ENCODE measurements around the gene ANKRD40.
"Not testable (repeated sequence)": the region's sequence is repeated elsewhere in the genome, so short reads cannot be mapped to it uniquely, and the experiment has no call there.

ANKRD40 gene

GRCh38 chr17:50686494-50687199 is 21.1 kb downstream of the ANKRD40 start:
- DNase-seq: no peak
- no peak for TF ChIP-seq POLR2A (IDR thresholded peaks at IDR 0.05; ENCODE audit: low read length)
- TF ChIP-seq GATA1 (IDR thresholded peaks at IDR 0.05; ENCODE audit: low read depth, low read length): no peak

- no peak for DNase-seq
- TF ChIP-seq POLR2A (IDR thresholded peaks at IDR 0.05; ENCODE audit: low read length) (no peak), GATA1 (IDR thresholded peaks at IDR 0.05; ENCODE audit: low read depth, low read length) (no peak)
Measured at GRCh38 chr17:50685691-50686493, 21.8 kb downstream of the ANKRD40 start.

DNA sequence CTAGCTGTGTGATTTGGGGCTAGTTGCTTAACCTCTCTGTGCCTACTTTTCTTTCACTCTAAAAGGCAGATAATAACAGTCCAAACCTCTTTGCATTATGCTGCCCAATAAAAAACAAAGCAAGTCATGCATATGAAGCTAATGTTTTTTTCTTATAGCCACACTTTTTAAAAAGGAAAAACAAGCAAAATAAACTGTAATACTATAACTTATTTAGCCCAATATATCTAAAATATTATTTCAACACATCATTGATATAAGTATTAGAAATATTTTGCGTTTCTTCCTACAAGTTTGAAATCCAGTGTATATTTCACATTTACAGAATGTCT is 22.4 kb downstream of the ANKRD40 start:
- no peak for TF ChIP-seq GATA1 (IDR thresholded peaks at IDR 0.05; ENCODE audit: low read depth, low read length)
- TF ChIP-seq POLR2A (IDR thresholded peaks at IDR 0.05; ENCODE audit: low read length): no peak
- no peak for DNase-seq

- no peak for DNase-seq
- TF ChIP-seq POLR2A (IDR thresholded peaks at IDR 0.05; ENCODE audit: low read length) (no peak), GATA1 (IDR thresholded peaks at IDR 0.05; ENCODE audit: low read depth, low read length) (no peak)
Measured at GRCh38 chr17:50684612-50685333, 22.9 kb downstream of the ANKRD40 start.

DNA sequence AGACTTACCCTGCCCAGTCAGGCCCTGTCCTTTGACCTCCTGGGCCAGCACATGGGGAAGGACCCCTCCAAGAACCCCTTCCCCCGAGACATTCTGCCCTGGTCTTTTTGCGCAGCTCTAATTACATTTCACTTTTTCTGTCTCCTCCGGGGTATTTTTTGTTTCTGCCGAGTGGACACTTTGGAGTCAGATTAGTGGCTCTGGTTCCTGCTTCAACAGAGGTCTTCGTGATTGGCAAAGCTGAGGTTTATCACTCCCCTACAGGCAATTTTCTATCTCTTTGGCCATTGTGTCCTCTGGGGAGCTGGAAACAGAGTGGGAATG is 23.5 kb downstream of the ANKRD40 start:
- TF ChIP-seq GATA1 (IDR thresholded peaks at IDR 0.05; ENCODE audit: low read depth, low read length) (no peak), POLR2A (IDR thresholded peaks at IDR 0.05; ENCODE audit: low read length) (no peak)
- DNase-seq: no peak

DNA sequence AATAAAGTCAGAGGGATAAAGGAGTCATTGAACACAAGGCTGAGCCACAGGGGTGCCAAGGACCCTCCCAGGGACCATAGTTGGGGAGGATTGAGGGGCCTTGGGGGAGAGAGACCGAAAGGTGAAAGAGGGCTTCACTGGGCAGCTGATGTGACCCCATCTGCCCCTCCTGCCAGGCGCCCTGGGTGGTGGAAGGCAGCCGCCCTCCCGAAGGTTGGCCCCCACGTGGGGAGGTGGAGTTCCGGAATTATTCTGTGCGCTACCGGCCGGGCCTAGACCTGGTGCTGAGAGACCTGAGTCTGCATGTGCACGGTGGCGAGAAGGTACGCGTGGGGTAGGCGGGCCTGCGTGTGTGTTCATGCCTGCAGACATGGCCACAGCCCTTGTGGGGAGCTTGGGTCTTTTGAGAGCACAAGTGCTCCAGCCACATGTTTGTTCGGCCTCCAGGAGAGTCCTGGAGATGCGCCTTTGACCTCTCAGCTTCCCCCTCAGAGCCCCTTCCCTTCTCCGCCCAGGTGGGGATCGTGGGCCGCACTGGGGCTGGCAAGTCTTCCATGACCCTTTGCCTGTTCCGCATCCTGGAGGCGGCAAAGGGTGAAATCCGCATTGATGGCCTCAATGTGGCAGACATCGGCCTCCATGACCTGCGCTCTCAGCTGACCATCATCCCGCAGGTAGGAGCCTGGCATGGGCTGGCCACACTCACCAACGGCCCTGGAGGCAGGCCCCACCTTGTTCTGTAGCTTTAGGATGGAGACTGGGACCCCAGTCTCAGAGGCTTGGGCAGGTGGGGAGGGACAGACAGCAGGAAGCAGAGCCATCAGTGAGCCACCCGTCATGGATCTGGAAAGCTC is 24.1 kb downstream of the ANKRD40 start:
- no peak for DNase-seq
- TF ChIP-seq POLR2A (IDR thresholded peaks at IDR 0.05; ENCODE audit: low read length) (no peak), GATA1 (IDR thresholded peaks at IDR 0.05; ENCODE audit: low read depth, low read length) (no peak)

DNA sequence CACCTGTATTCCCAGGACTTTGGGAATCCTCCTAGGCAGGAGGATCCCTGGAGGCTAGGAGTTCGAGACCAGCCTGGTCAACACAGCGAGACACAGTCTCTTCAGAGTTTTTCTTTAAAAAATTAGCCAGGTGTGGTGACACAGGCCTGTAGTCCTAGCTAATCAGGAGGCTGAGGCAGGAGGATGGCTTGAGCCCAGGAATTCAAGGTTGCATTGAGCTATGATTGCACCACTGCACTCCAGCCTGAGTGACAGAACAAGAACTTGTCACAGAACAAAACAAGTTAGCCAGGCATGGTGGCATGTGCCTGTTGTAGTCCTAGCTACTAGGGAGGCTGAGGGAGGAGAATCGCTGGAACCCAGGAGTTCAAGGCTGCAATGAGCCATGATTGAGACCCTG is 24.8 kb downstream of the ANKRD40 start:
- no peak for DNase-seq
- TF ChIP-seq POLR2A (IDR thresholded peaks at IDR 0.05; ENCODE audit: low read length) (no peak), GATA1 (IDR thresholded peaks at IDR 0.05; ENCODE audit: low read depth, low read length) (no peak)

DNA sequence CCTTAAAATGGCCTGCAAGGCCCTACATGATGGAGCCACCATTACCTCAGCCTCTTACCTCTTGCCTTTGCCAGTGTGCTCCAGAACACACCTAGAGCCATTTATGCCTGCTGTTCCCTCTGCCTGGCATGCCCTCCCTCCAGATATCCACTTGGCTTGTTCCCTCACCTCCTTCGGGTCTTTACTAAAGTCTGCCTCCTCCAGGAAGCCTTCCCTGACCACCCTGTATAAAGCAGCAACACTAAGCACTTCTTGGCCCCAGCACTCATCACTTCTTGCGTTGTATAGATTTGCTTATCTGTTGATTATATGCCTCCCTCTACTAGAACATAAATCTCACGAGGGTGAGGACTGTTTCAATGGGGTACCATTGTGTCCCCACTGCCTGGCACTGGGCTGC is 25.3 kb downstream of the ANKRD40 start:
- DNase-seq: no peak
- TF ChIP-seq GATA1 (IDR thresholded peaks at IDR 0.05; ENCODE audit: low read depth, low read length): no peak
- no peak for TF ChIP-seq POLR2A (IDR thresholded peaks at IDR 0.05; ENCODE audit: low read length)

- DNase-seq: peak; percentile 40 to 66
- no peak for TF ChIP-seq GATA1 (IDR thresholded peaks at IDR 0.05; ENCODE audit: low read depth, low read length)
Measured at GRCh38 chr17:50681263-50682200, 26.2 kb downstream of the ANKRD40 start.

GRCh38 chr17:50680543-50681262 is 27.0 kb downstream of the ANKRD40 start:
- DNase-seq: not testable (repeated sequence)

- no peak for DNase-seq
- no peak for TF ChIP-seq POLR2A (IDR thresholded peaks at IDR 0.05; ENCODE audit: low read length)
- TF ChIP-seq GATA1 (IDR thresholded peaks at IDR 0.05; ENCODE audit: low read depth, low read length): no peak
Measured at GRCh38 chr17:50680126-50680525, 27.6 kb downstream of the ANKRD40 start.

GRCh38 chr17:50679008-50679544 is 28.6 kb downstream of the ANKRD40 start:
- DNase-seq: no peak
- TF ChIP-seq GATA1 (IDR thresholded peaks at IDR 0.05; ENCODE audit: low read depth, low read length) (no peak), POLR2A (IDR thresholded peaks at IDR 0.05; ENCODE audit: low read length) (no peak)

Data from erythroblast (primary cell).